22Rv1 (cell line): ENCODE data around the gene ATXN7L1.

ENCODE experiments used
- CTCF ChIP-seq: fragments of 450-650 bp; IDR thresholded peaks from 2 replicates; pipeline ENCODE4 v1.5.1; 2017; ENCODE audit warnings: mild to moderate bottlenecking
- ZFX ChIP-seq: fragments of 450-650 bp; IDR thresholded peaks from 2 replicates; pipeline ENCODE4 v1.6.1; 2017; ENCODE audit warnings: antibody characterized with exemption, borderline replicate concordance

GRCh38 chr7:105830405-105831301 lies 45.7 kb downstream of the ATXN7L1 start:
- TF ChIP-seq CTCF: no peak
- no peak for TF ChIP-seq ZFX
